K562 (cell line): ENCODE measurements around the gene HSPA5. TPM values are rescaled to one million over a fixed set of nuclear protein-coding genes. Genes with fewer than 3 reads are reported as not detected.

Experiments
- CEBPG ChIP-seq, 3 experiments: fragments of 200-800 bp in 1 of 3; sonication (Bioruptor generic) in 1 of 3; sonication (generic) in 1 of 3; formaldehyde crosslinking in 1 of 3; IDR thresholded peaks in 2 of 3; conservative IDR thresholded peaks in 1 of 3; 2 replicates each; pipeline versions ENCODE4 v1.6.1 to v1.8.0; 2016 to 2022; ENCODE audit warnings: missing compliant biosample characterization in 2 of 3, missing genetic modification characterization in 2 of 3, mild to moderate bottlenecking in 1 of 3, missing genetic modification reagents in 1 of 3
- ELF4 ChIP-seq: fragments of 450-650 bp; formaldehyde crosslinking; IDR thresholded peaks from 2 replicates; pipeline ENCODE4 v1.4.0; 2022; ENCODE audit warnings: missing genetic modification characterization
- HDAC1 ChIP-seq, 2 experiments: fragments of 450-650 bp; IDR thresholded peaks; 2 replicates each; pipeline ENCODE4 v1.6.1; 2016 to 2017; ENCODE audit warnings: inconsistent platforms in 1 of 2, mild to moderate bottlenecking in 1 of 2, moderate library complexity in 1 of 2
- HDAC2 ChIP-seq: fragments of 450-650 bp; IDR thresholded peaks from 2 replicates; pipeline ENCODE4 v1.6.1; 2016; ENCODE audit warnings: mild to moderate bottlenecking
- NCOA1 ChIP-seq: fragments of 450-650 bp; IDR thresholded peaks from 2 replicates; pipeline ENCODE4 v1.6.1; 2016; ENCODE audit warnings: low read depth
- NR2C2 ChIP-seq, 2 experiments: fragments of 200-800 bp in 1 of 2; sonication (Bioruptor generic) in 1 of 2; sonication (generic) in 1 of 2; formaldehyde crosslinking in 1 of 2; IDR thresholded peaks; 2 replicates each; pipeline versions ENCODE4 v1.6.1 to v1.8.0; 2016 to 2022; ENCODE audit warnings: mild to moderate bottlenecking in 1 of 2, missing compliant biosample characterization in 1 of 2, missing genetic modification characterization in 1 of 2, missing genetic modification reagents in 1 of 2
- PTRF ChIP-seq: fragments of 450-650 bp; IDR thresholded peaks from 2 replicates; pipeline ENCODE4 v1.6.1; 2016; ENCODE audit warnings: mild to moderate bottlenecking, missing genetic modification characterization, missing compliant biosample characterization
- PTTG1 ChIP-seq: fragments of 450-650 bp; IDR thresholded peaks from 2 replicates; pipeline ENCODE4 v1.6.1; 2016; ENCODE audit warnings: low read depth, mild to moderate bottlenecking, missing genetic modification characterization, missing compliant biosample characterization
- SRSF3 ChIP-seq: fragments of 200-400 bp; formaldehyde crosslinking; IDR thresholded peaks from 2 replicates; pipeline ENCODE4 v1.6.1; 2016; ENCODE audit warnings: mild to moderate bottlenecking, low read length, moderate library complexity; ENCODE audit not compliant: insufficient read depth
- ZNF224 ChIP-seq: sonication (generic); formaldehyde crosslinking; IDR thresholded peaks from 2 replicates; pipeline ENCODE4 v1.8.0; 2022; ENCODE audit warnings: mild to moderate bottlenecking, missing genetic modification reagents
- ZNF347 ChIP-seq: fragments of 450-650 bp; formaldehyde crosslinking; IDR thresholded peaks from 2 replicates; pipeline ENCODE4 v1.4.0; 2020; ENCODE audit warnings: low read depth, mild to moderate bottlenecking, moderate library complexity
- ZNF561 ChIP-seq: fragments of 450-650 bp; formaldehyde crosslinking; conservative IDR thresholded peaks from 2 replicates; pipeline ENCODE4 v1.4.0; 2020; ENCODE audit warnings: mild to moderate bottlenecking, moderate library complexity
- ZNF644 ChIP-seq: fragments of 200-800 bp; sonication (Bioruptor generic); IDR thresholded peaks from 2 replicates; pipeline ENCODE4 v1.6.1; 2016; ENCODE audit warnings: low read depth, missing genetic modification characterization, missing compliant biosample characterization
- ZNF695 ChIP-seq: fragments of 450-650 bp; formaldehyde crosslinking; IDR thresholded peaks from 2 replicates; pipeline ENCODE4 v1.4.0; 2020; ENCODE audit warnings: mild to moderate bottlenecking, moderate library complexity
- polyA plus RNA-seq, 8 experiments: library from polyadenylated mRNA; depleted of rRNA in 4 of 8; stranded (reverse) in 5 of 8; unstranded in 3 of 8; fragments of >200 nt; fragmentation: Nextera tagmentation in 2 of 8; fragmentation: Illumina TruSeq in 1 of 8; extraction: Ambion mirVana in 2 of 8; extraction: Trizol in 1 of 8; gene quantifications; 2 replicates each; pipeline versions ENCODE4 v1.2.1 to v1.2.3, GENCODE V29; 2011 to 2014; ENCODE audit warnings: inconsistent platforms in 1 of 8, missing spikeins in 1 of 8
- total RNA-seq, 7 experiments: library from RNA; depleted of rRNA in 6 of 7; stranded (reverse); fragments of >200 nt in 6 of 7; fragmentation: Illumina TruSeq in 2 of 7; extraction: Trizol in 2 of 7; gene quantifications; 2 replicates each; pipeline versions ENCODE4 v1.2.1 to v1.2.3, GENCODE V29; 2011 to 2021; ENCODE audit warnings: low replicate concordance in 1 of 7
- TF ChIP-seq, protein P1 (sequence below): fragments of 250-450 bp; sonication (Bioruptor Pico); IDR thresholded peaks from 2 replicates; pipeline ENCODE4 v1.8.0; 2022; ENCODE audit warnings: moderate library complexity, mild to moderate bottlenecking, inconsistent platforms
- TF ChIP-seq, protein P2 (sequence below): fragments of 250-450 bp; sonication (Bioruptor Pico); IDR thresholded peaks from 2 replicates; pipeline ENCODE4 v1.4.0; 2020
- TF ChIP-seq, protein P3 (sequence below): IDR thresholded peaks from 2 replicates; pipeline ENCODE4 v1.6.1; 2011; ENCODE audit warnings: borderline replicate concordance, low read depth, mild to moderate bottlenecking, moderate library complexity, low read length; ENCODE audit not compliant: insufficient read depth, poor library complexity, severe bottlenecking
- TF ChIP-seq, protein P4 (sequence below): fragments of 450-650 bp; IDR thresholded peaks from 2 replicates; pipeline ENCODE4 v1.6.1; 2016; ENCODE audit warnings: antibody characterized with exemption

Gene HSPA5
- total and polyA plus RNA-seq, 9 of the 15 experiments (the other 6 are each of a cell fraction or from before 2014, with no cell fraction given), result 48.0 to 265 (median 113) TPM

DNA sequence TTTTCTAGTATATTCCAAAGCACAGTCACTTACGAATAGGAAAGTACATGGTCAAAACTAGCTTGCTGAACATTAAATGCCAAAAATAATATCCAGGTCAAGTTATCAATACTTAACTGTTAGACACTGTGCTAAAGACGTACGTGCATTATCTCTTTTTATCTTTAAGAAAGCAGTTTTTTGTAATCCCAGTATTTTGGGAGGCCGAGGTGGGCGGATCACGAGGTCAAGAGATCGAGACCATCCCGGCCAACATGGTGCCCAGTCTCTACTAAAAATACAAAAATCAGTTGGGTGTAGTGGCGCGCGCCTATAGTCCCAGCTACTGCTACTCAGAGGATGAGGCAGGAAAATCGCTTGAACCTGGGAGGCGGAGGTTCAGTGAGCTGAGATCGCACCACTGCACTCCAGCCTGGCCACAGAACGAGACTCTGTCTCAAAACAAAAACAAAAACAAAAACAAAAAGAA lies 2.7 kb upstream of the HSPA5 start (continued):
- TF ChIP-seq PTTG1 (tag) (0 out of 2 replicates have a peak, but pooled peaks have one; percentile 14), ELF4 (CRISPR knock-in tag) (no peak), ZNF561 (0 out of 2 replicates have a peak, but pooled peaks have one; percentile 66), ZNF695 (no peak), HDAC2 (no peak), PTRF (tag) (0 out of 2 replicates have a peak, but pooled peaks have one; percentile 16), CEBPG (CRISPR knock-in tag; IDR thresholded peaks at IDR 0.05) (no peak), CEBPG (tag; conservative IDR thresholded peaks at IDR 0.05 in 1 of 2, IDR thresholded peaks at IDR 0.05 in 1 of 2) (no peak), ZNF644 (tag) (peak; percentile 2; the same call in 1 of the 2 replicates), SRSF3 (no peak), ZNF347 (CRISPR knock-in tag) (no peak), NR2C2 (CRISPR knock-in tag; IDR thresholded peaks at IDR 0.05) (no peak), NR2C2 (tag; IDR thresholded peaks at IDR 0.05) (peak; percentile 4; the same call in 1 of the 2 replicates), ZNF224 (CRISPR knock-in tag) (no peak), HDAC1 (IDR thresholded peaks at IDR 0.05) (no peak), NCOA1 (no peak)
- TF ChIP-seq, protein P1, sequence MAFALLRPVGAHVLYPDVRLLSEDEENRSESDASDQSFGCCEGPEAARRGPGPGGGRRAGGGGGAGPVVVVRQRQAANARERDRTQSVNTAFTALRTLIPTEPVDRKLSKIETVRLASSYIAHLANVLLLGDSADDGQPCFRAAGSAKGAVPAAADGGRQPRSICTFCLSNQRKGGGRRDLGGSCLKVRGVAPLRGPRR (CRISPR knock-in tag), result no peak
- TF ChIP-seq, protein P2, sequence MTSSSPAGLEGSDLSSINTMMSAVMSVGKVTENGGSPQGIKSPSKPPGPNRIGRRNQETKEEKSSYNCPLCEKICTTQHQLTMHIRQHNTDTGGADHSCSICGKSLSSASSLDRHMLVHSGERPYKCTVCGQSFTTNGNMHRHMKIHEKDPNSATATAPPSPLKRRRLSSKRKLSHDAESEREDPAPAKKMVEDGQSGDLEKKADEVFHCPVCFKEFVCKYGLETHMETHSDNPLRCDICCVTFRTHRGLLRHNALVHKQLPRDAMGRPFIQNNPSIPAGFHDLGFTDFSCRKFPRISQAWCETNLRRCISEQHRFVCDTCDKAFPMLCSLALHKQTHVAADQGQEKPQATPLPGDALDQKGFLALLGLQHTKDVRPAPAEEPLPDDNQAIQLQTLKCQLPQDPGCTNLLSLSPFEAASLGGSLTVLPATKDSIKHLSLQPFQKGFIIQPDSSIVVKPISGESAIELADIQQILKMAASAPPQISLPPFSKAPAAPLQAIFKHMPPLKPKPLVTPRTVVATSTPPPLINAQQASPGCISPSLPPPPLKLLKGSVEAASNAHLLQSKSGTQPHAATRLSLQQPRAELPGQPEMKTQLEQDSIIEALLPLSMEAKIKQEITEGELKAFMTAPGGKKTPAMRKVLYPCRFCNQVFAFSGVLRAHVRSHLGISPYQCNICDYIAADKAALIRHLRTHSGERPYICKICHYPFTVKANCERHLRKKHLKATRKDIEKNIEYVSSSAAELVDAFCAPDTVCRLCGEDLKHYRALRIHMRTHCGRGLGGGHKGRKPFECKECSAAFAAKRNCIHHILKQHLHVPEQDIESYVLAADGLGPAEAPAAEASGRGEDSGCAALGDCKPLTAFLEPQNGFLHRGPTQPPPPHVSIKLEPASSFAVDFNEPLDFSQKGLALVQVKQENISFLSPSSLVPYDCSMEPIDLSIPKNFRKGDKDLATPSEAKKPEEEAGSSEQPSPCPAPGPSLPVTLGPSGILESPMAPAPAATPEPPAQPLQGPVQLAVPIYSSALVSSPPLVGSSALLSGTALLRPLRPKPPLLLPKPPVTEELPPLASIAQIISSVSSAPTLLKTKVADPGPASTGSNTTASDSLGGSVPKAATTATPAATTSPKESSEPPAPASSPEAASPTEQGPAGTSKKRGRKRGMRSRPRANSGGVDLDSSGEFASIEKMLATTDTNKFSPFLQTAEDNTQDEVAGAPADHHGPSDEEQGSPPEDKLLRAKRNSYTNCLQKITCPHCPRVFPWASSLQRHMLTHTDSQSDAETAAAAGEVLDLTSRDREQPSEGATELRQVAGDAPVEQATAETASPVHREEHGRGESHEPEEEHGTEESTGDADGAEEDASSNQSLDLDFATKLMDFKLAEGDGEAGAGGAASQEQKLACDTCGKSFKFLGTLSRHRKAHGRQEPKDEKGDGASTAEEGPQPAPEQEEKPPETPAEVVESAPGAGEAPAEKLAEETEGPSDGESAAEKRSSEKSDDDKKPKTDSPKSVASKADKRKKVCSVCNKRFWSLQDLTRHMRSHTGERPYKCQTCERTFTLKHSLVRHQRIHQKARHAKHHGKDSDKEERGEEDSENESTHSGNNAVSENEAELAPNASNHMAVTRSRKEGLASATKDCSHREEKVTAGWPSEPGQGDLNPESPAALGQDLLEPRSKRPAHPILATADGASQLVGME, result no peak
- TF ChIP-seq, protein P3, sequence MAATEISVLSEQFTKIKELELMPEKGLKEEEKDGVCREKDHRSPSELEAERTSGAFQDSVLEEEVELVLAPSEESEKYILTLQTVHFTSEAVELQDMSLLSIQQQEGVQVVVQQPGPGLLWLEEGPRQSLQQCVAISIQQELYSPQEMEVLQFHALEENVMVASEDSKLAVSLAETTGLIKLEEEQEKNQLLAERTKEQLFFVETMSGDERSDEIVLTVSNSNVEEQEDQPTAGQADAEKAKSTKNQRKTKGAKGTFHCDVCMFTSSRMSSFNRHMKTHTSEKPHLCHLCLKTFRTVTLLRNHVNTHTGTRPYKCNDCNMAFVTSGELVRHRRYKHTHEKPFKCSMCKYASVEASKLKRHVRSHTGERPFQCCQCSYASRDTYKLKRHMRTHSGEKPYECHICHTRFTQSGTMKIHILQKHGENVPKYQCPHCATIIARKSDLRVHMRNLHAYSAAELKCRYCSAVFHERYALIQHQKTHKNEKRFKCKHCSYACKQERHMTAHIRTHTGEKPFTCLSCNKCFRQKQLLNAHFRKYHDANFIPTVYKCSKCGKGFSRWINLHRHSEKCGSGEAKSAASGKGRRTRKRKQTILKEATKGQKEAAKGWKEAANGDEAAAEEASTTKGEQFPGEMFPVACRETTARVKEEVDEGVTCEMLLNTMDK, result no peak
- TF ChIP-seq, protein P4, sequence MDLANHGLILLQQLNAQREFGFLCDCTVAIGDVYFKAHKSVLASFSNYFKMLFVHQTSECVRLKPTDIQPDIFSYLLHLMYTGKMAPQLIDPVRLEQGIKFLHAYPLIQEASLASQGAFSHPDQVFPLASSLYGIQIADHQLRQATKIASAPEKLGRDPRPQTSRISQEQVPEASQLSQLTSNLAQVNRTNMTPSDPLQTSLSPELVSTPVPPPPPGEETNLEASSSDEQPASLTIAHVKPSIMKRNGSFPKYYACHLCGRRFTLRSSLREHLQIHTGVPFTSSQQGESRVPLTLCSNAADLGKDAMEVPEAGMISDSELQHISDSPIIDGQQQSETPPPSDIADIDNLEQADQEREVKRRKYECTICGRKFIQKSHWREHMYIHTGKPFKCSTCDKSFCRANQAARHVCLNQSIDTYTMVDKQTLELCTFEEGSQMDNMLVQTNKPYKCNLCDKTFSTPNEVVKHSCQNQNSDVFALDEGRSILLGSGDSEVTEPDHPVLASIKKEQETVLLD, result no peak
